ENCODE results near the gene CCDC61. TPM values are rescaled to one million over a fixed set of nuclear protein-coding genes. Genes with fewer than 3 reads are reported as not detected.

CCDC61 gene
- total RNA-seq, 2 donors from 2014 or later, result 7.8 to 14.5 TPM

GRCh38 chr19:45994456-45994997, 740 bp upstream of the CCDC61 start:
- TF ChIP-seq CTCF (IDR thresholded peaks at IDR 0.05) (no peak), POLR2A (IDR thresholded peaks at IDR 0.05) (no peak)
- Histone ChIP-seq H3K9me3 (no peaks in the 10 kb centered on the region), H3K36me3 (replicated peaks in 1 of 2; ENCODE audit: insufficient read depth in 1 of 2, low read depth in 2 of 2) (no peaks in the 10 kb centered on the region), H3K4me1 (peaks cover 11% of the 10 kb centered on the region), H3K27me3 (no peaks in the 10 kb centered on the region), H3K27ac (peak overlapping the region in 1 of 4 donors; percentile 7), H3K4me3 (peak overlapping the region; percentile 3 to 5)
- intact Hi-C loops (cut with DNase I), result no loop called here
- ATAC-seq (peak; percentile 4), DNase-seq (no peak)
- WGBS, 2 donors, result 4% methylated on average over 8 of the region's 8 CpGs

GRCh38 chr19:45995715-45996385, 583 bp downstream of the CCDC61 start:
- no peaks in the 10 kb centered on the region for H3K36me3 ChIP-seq (replicated peaks in 1 of 2; ENCODE audit: insufficient read depth in 1 of 2, low read depth in 2 of 2)
- no peaks in the 10 kb centered on the region for H3K27me3 ChIP-seq
- H3K9me3 ChIP-seq, result no peaks in the 10 kb centered on the region
- 9 to 10% methylated on average over 13 of the region's 13 CpGs for WGBS, 2 donors
- peak overlapping the region; percentile 66 to 73 for H3K4me3 ChIP-seq
- ATAC-seq, result no peak
- H3K27ac ChIP-seq, result peak overlapping the region; percentile 45 to 77 (median 68)
- H3K4me1 ChIP-seq, result peaks cover 22% of the 10 kb centered on the region
- no peak for DNase-seq
- TF ChIP-seq POLR2A (IDR thresholded peaks at IDR 0.05) (no peak), CTCF (IDR thresholded peaks at IDR 0.05) (no peak)
- intact Hi-C loops (cut with DNase I), result no loop called here

GRCh38 chr19:45996933-45997332, 1.7 kb downstream of the CCDC61 start:
- WGBS, 2 donors, result 80 to 85% methylated on average over 8 of the region's 8 CpGs
- intact Hi-C loops (cut with DNase I), result no loop called here

GRCh38 chr19:45998834-45999233, 3.6 kb downstream of the CCDC61 start:
- intact Hi-C loops (cut with DNase I), result no loop called here
- Histone ChIP-seq H3K27ac (no peak overlapping the region), H3K4me1 (peaks cover 24% of the 10 kb centered on the region), H3K27me3 (no peaks in the 10 kb centered on the region), H3K4me3 (no peak overlapping the region), H3K36me3 (replicated peaks in 1 of 2; ENCODE audit: insufficient read depth in 1 of 2, low read depth in 2 of 2) (no peaks in the 10 kb centered on the region), H3K9me3 (no peaks in the 10 kb centered on the region)
- no peak for DNase-seq
- TF ChIP-seq POLR2A (IDR thresholded peaks at IDR 0.05) (no peak), CTCF (IDR thresholded peaks at IDR 0.05) (no peak)
- WGBS, 2 donors, result 89 to 93% methylated on average over 4 of the region's 4 CpGs
- ATAC-seq, result no peak

More at GRCh38 chr19:45996933-45997332, 1.7 kb downstream of the CCDC61 start:
- TF ChIP-seq CTCF (IDR thresholded peaks at IDR 0.05) (no peak), POLR2A (IDR thresholded peaks at IDR 0.05) (no peak)
- DNase-seq, result no peak
- no peak for ATAC-seq
- Histone ChIP-seq H3K27me3 (no peaks in the 10 kb centered on the region), H3K27ac (no peak overlapping the region), H3K9me3 (no peaks in the 10 kb centered on the region), H3K4me3 (no peak overlapping the region), H3K4me1 (peaks cover 24% of the 10 kb centered on the region), H3K36me3 (replicated peaks in 1 of 2; ENCODE audit: insufficient read depth in 1 of 2, low read depth in 2 of 2) (no peaks in the 10 kb centered on the region)

Data from body of pancreas (tissue), 4 donors.